HepG2 (cell line): ENCODE measurements around the gene CCDC33. TPM values are rescaled to one million over a fixed set of nuclear protein-coding genes. Genes with fewer than 3 reads are reported as not detected.

Source experiments
- BORCS8-MEF2B ChIP-seq: sonication (generic); formaldehyde crosslinking; IDR thresholded peaks from 2 replicates; pipeline ENCODE4 v1.8.0; 2022; ENCODE audit warnings: mild to moderate bottlenecking, missing genetic modification reagents
- CENPX ChIP-seq: sonication (generic); formaldehyde crosslinking; IDR thresholded peaks from 2 replicates; pipeline ENCODE4 v1.9.0; 2021; ENCODE audit warnings: mild to moderate bottlenecking, missing genetic modification reagents, moderate library complexity
- GATAD2A ChIP-seq: IDR thresholded peaks from 2 replicates; pipeline ENCODE4 v1.6.1; 2016
- IRF9 ChIP-seq: sonication (generic); formaldehyde crosslinking; IDR thresholded peaks from 2 replicates; pipeline ENCODE4 v1.8.0; 2022; ENCODE audit warnings: missing genetic modification reagents, mild to moderate bottlenecking, borderline replicate concordance
- MAF1 ChIP-seq: sonication (generic); formaldehyde crosslinking; IDR thresholded peaks from 2 replicates; pipeline ENCODE4 v1.5.0; 2020; ENCODE audit warnings: missing genetic modification reagents, borderline replicate concordance
- SMARCE1 ChIP-seq: fragments of 450-650 bp; IDR thresholded peaks from 2 replicates; pipeline ENCODE4 v1.6.1; 2017; ENCODE audit warnings: borderline replicate concordance
- ZHX2 ChIP-seq, 2 experiments: sonication (generic) in 1 of 2; formaldehyde crosslinking in 1 of 2; IDR thresholded peaks; 2 replicates each; pipeline versions ENCODE4 v1.6.1 to v1.9.0; 2014 to 2022; ENCODE audit warnings: antibody characterized with exemption in 1 of 2, borderline replicate concordance in 1 of 2, inconsistent platforms in 1 of 2, low read depth in 1 of 2, missing genetic modification reagents in 1 of 2
- ZNF180 ChIP-seq: sonication (generic); formaldehyde crosslinking; IDR thresholded peaks from 2 replicates; pipeline ENCODE4 v1.4.0; 2020; ENCODE audit warnings: low read depth, missing genetic modification reagents, borderline replicate concordance
- ZNF232 ChIP-seq: sonication (generic); formaldehyde crosslinking; IDR thresholded peaks from 2 replicates; pipeline ENCODE4 v1.4.0; 2020; ENCODE audit warnings: missing genetic modification reagents, borderline replicate concordance
- ZNF431 ChIP-seq: sonication (generic); formaldehyde crosslinking; IDR thresholded peaks from 2 replicates; pipeline ENCODE4 v1.9.0; 2022; ENCODE audit warnings: missing genetic modification reagents, low read depth, mild to moderate bottlenecking, borderline replicate concordance
- ZNF607 ChIP-seq: sonication (generic); formaldehyde crosslinking; IDR thresholded peaks from 2 replicates; pipeline ENCODE4 v1.5.1; 2020; ENCODE audit warnings: missing genetic modification reagents, mild to moderate bottlenecking, borderline replicate concordance
- ZNF775 ChIP-seq: sonication (generic); formaldehyde crosslinking; IDR thresholded peaks from 2 replicates; pipeline ENCODE4 v1.4.0; 2020; ENCODE audit warnings: missing genetic modification reagents, mild to moderate bottlenecking, moderate library complexity, borderline replicate concordance
- polyA plus RNA-seq, 8 experiments: library from polyadenylated mRNA; depleted of rRNA in 3 of 8; stranded (reverse) in 7 of 8; unstranded in 1 of 8; fragments of >200 nt; fragmentation: Illumina TruSeq in 4 of 8; extraction: Trizol in 4 of 8; gene quantifications; 2 replicates each; pipeline versions ENCODE4 v1.2.1 to v1.2.3, GENCODE V29; 2011 to 2016; ENCODE audit warnings: low read depth in 4 of 8, missing spikeins in 1 of 8, mixed read lengths in 1 of 8; ENCODE audit not compliant: insufficient read depth in 1 of 8
- total RNA-seq, 5 experiments: library from RNA; depleted of rRNA; stranded (reverse); fragments of >200 nt; fragmentation: Illumina TruSeq; extraction: Trizol; gene quantifications; 2 replicates each; pipeline ENCODE4 v1.2.3, GENCODE V29; 2016; ENCODE audit warnings: low read depth in 1 of 5
- TF ChIP-seq, protein P1 (sequence below): sonication (generic); formaldehyde crosslinking; IDR thresholded peaks from 2 replicates; pipeline ENCODE4 v1.9.0; 2021; ENCODE audit warnings: missing genetic modification reagents, mild to moderate bottlenecking, borderline replicate concordance
- TF ChIP-seq, protein P2 (sequence below): IDR thresholded peaks from 2 replicates; pipeline ENCODE4 v1.6.1; 2016; ENCODE audit warnings: control low read depth
- TF ChIP-seq, protein P3 (sequence below): sonication (generic); formaldehyde crosslinking; IDR thresholded peaks from 2 replicates; pipeline ENCODE4 v1.8.1; 2023; ENCODE audit warnings: missing genetic modification reagents, inconsistent platforms, borderline replicate concordance

CCDC33 gene
- total and polyA plus RNA-seq, 2 of the 13 experiments (the other 11 are each of a cell fraction or from before 2014, with no cell fraction given) = 0.30 TPM; not detected in 1

GRCh38 chr15:74291101-74292071, 55.3 kb downstream of the CCDC33 start (continued):
- TF ChIP-seq ZHX2 (IDR thresholded peaks at IDR 0.05; ENCODE audit: low read depth) (no peak), ZHX2 (CRISPR knock-in tag; IDR thresholded peaks at IDR 0.05; ENCODE audit: borderline replicate concordance) (peak; percentile 94), BORCS8-MEF2B (CRISPR knock-in tag) (peak; percentile 97), ZNF607 (CRISPR knock-in tag) (peak; percentile 70; the same call in 1 of the 2 replicates), ZNF232 (CRISPR knock-in tag) (peak; percentile 98), GATAD2A (CRISPR knock-in tag) (no peak), IRF9 (CRISPR knock-in tag) (peak; percentile 59), SMARCE1 (no peak), ZNF180 (CRISPR knock-in tag) (no peak; the same call in 1 of the 2 replicates), ZNF775 (CRISPR knock-in tag) (no peak), ZNF431 (CRISPR knock-in tag) (0 out of 2 replicates have a peak, but pooled peaks have one; percentile 25), CENPX (CRISPR knock-in tag) (no peak), MAF1 (CRISPR knock-in tag) (peak; percentile 67; the same call in 1 of the 2 replicates)
- TF ChIP-seq, protein P1, sequence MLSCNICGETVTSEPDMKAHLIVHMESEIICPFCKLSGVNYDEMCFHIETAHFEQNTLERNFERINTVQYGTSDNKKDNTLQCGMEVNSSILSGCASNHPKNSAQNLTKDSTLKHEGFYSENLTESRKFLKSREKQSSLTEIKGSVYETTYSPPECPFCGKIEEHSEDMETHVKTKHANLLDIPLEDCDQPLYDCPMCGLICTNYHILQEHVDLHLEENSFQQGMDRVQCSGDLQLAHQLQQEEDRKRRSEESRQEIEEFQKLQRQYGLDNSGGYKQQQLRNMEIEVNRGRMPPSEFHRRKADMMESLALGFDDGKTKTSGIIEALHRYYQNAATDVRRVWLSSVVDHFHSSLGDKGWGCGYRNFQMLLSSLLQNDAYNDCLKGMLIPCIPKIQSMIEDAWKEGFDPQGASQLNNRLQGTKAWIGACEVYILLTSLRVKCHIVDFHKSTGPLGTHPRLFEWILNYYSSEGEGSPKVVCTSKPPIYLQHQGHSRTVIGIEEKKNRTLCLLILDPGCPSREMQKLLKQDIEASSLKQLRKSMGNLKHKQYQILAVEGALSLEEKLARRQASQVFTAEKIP (CRISPR knock-in tag) = no peak
- TF ChIP-seq, protein P2, sequence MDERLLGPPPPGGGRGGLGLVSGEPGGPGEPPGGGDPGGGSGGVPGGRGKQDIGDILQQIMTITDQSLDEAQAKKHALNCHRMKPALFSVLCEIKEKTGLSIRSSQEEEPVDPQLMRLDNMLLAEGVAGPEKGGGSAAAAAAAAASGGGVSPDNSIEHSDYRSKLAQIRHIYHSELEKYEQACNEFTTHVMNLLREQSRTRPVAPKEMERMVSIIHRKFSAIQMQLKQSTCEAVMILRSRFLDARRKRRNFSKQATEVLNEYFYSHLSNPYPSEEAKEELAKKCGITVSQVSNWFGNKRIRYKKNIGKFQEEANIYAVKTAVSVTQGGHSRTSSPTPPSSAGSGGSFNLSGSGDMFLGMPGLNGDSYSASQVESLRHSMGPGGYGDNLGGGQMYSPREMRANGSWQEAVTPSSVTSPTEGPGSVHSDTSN (CRISPR knock-in tag) = no peak
- TF ChIP-seq, protein P3, sequence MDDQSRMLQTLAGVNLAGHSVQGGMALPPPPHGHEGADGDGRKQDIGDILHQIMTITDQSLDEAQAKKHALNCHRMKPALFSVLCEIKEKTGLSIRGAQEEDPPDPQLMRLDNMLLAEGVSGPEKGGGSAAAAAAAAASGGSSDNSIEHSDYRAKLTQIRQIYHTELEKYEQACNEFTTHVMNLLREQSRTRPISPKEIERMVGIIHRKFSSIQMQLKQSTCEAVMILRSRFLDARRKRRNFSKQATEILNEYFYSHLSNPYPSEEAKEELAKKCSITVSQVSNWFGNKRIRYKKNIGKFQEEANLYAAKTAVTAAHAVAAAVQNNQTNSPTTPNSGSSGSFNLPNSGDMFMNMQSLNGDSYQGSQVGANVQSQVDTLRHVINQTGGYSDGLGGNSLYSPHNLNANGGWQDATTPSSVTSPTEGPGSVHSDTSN (CRISPR knock-in tag) = peak; percentile 87; the same call in 1 of the 2 replicates
